OCI-LY7 (cell line): ENCODE measurements around the gene MFF.

Source experiments
- CTCF ChIP-seq: fragments of 200-600 bp; sonication (generic); conservative IDR thresholded peaks from 2 replicates; pipeline ENCODE4 v1.5.1; 2014; ENCODE audit warnings: mild to moderate bottlenecking, antibody characterized with exemption, low read length, moderate library complexity, mixed read lengths
- EZH2phosphoT487 ChIP-seq: fragments of 200-600 bp; sonication (generic); IDR thresholded peaks from 2 replicates; pipeline ENCODE4 v1.6.1; 2018; ENCODE audit warnings: low read depth, borderline replicate concordance, mild to moderate bottlenecking, mixed run types, antibody characterized with exemption, low read length, moderate library complexity, mixed read lengths

GRCh38 chr2:227388537-227389011, 63.5 kb downstream of the MFF start:
- TF ChIP-seq CTCF: no peak
- no peak for TF ChIP-seq EZH2phosphoT487
